ENCODE data around the gene NFATC2IP. TPM values are rescaled to one million over a fixed set of nuclear protein-coding genes. Genes with fewer than 3 reads are reported as not detected.

NFATC2IP gene
- total RNA-seq, 4 donors from 2014 or later = 17.4 to 36.6 (median 24.2) TPM

- Histone ChIP-seq H3K9me3 (no peaks in the 10 kb centered on the region), H3K4me1 (no peaks in the 10 kb centered on the region), H3K27ac (no peak overlapping the region), H3K36me3 (peaks cover 0 to 60% (median 13%) of the 10 kb centered on the region in 3 donors), H3K4me3 (no peak overlapping the region), H3K27me3 (no peaks in the 10 kb centered on the region)
- TF ChIP-seq POLR2A (IDR thresholded peaks at IDR 0.05) (no peak), CTCF (IDR thresholded peaks at IDR 0.05) (no peak)
- 89% methylated on average over 11 of the region's 14 CpGs; no CpG with 5 or more reads in 1 of the 2 donors for WGBS, 2 donors
- intact Hi-C loops (cut with DNase I) = no loop called here
- no peak for DNase-seq
Observed at GRCh38 chr16:28904363-28904762, 46.4 kb upstream of the NFATC2IP start.

- intact Hi-C loops (cut with DNase I) = no loop called here
- no peak overlapping the region for H3K27ac ChIP-seq
- WGBS, 2 donors = 91% methylated on average over 9 of the region's 16 CpGs; no CpG with 5 or more reads in 1 of the 2 donors
- H3K27me3 ChIP-seq = no peaks in the 10 kb centered on the region
- no peaks in the 10 kb centered on the region for H3K9me3 ChIP-seq
- TF ChIP-seq POLR2A (IDR thresholded peaks at IDR 0.05) (no peak), CTCF (IDR thresholded peaks at IDR 0.05) (no peak)
- no peak for DNase-seq
- peaks cover 0 to 65% (median 13%) of the 10 kb centered on the region in 3 donors for H3K36me3 ChIP-seq
- no peak overlapping the region for H3K4me3 ChIP-seq
- no peaks in the 10 kb centered on the region for H3K4me1 ChIP-seq
Observed at GRCh38 chr16:28904828-28905227, 45.9 kb upstream of the NFATC2IP start.

- Histone ChIP-seq H3K27me3 (no peaks in the 10 kb centered on the region), H3K27ac (no peak overlapping the region), H3K4me1 (no peaks in the 10 kb centered on the region), H3K36me3 (peaks cover 0 to 69% (median 13%) of the 10 kb centered on the region in 3 donors), H3K9me3 (no peaks in the 10 kb centered on the region), H3K4me3 (no peak overlapping the region)
- 92% methylated on average over 2 of the region's 9 CpGs; no CpG with 5 or more reads in 1 of the 2 donors for WGBS, 2 donors
- TF ChIP-seq POLR2A (IDR thresholded peaks at IDR 0.05) (no peak), CTCF (IDR thresholded peaks at IDR 0.05) (no peak)
- no peak for DNase-seq
- intact Hi-C loops (cut with DNase I) = no loop called here
Observed at GRCh38 chr16:28905229-28905754, 45.4 kb upstream of the NFATC2IP start.

- no peaks in the 10 kb centered on the region for H3K9me3 ChIP-seq
- TF ChIP-seq POLR2A (IDR thresholded peaks at IDR 0.05) (no peak), CTCF (IDR thresholded peaks at IDR 0.05) (no peak)
- peaks cover 0 to 75% (median 13%) of the 10 kb centered on the region in 3 donors for H3K36me3 ChIP-seq
- no peak overlapping the region for H3K27ac ChIP-seq
- intact Hi-C loops (cut with DNase I) = no loop called here
- 88 to 90% methylated on average over 7 to 16 of the region's 24 CpGs for WGBS, 2 donors
- peaks cover 0 to 5% (median 3%) of the 10 kb centered on the region in 3 donors for H3K4me1 ChIP-seq
- H3K27me3 ChIP-seq = no peaks in the 10 kb centered on the region
- no peak for DNase-seq
- H3K4me3 ChIP-seq = no peak overlapping the region
Observed at GRCh38 chr16:28905800-28906372, 44.9 kb upstream of the NFATC2IP start.

Data from esophagus squamous epithelium (tissue), 5 donors.